ENCODE measurements around the gene SLC6A18.

DNA sequence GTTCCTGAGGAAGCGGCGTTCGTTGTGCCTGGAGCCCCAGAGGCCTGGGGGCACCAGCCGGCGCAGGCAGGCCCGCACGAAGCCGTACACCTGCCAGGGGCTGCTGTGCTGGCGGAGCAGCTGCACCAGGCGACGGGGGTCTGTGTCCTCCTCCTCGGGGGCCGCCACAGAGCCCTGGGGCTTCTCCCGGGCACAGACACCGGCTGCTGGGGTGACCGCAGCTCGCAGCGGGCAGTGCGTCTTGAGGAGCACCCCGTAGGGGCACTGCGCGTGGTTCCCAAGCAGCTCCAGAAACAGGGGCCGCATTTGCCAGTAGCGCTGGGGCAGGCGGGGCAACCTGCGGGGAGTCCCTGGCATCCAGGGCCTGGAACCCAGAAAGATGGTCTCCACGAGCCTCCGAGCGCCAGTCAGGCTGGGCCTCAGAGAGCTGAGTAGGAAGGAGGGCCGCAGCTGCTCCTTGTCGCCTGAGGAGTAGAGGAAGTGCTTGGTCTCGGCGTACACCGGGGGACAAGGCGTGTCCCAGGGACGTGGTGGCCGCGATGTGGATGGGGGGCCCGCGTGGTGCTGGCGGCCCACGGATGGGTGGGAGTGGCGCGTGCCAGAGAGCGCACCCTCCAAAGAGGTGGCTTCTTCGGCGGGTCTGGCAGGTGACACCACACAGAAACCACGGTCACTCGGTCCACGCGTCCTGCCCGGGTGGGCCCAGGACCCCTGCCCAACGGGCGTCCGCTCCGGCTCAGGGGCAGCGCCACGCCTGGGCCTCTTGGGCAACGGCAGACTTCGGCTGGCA is 68.4 kb downstream of the SLC6A18 start:
- no peak for TF ChIP-seq STAT3 (IDR thresholded peaks at IDR 0.05; ENCODE audit: low read depth, low read length)
- TF ChIP-seq HDAC6 (IDR thresholded peaks at IDR 0.05; ENCODE audit: unreplicated experiment), result no peak
- TF ChIP-seq, protein P1, sequence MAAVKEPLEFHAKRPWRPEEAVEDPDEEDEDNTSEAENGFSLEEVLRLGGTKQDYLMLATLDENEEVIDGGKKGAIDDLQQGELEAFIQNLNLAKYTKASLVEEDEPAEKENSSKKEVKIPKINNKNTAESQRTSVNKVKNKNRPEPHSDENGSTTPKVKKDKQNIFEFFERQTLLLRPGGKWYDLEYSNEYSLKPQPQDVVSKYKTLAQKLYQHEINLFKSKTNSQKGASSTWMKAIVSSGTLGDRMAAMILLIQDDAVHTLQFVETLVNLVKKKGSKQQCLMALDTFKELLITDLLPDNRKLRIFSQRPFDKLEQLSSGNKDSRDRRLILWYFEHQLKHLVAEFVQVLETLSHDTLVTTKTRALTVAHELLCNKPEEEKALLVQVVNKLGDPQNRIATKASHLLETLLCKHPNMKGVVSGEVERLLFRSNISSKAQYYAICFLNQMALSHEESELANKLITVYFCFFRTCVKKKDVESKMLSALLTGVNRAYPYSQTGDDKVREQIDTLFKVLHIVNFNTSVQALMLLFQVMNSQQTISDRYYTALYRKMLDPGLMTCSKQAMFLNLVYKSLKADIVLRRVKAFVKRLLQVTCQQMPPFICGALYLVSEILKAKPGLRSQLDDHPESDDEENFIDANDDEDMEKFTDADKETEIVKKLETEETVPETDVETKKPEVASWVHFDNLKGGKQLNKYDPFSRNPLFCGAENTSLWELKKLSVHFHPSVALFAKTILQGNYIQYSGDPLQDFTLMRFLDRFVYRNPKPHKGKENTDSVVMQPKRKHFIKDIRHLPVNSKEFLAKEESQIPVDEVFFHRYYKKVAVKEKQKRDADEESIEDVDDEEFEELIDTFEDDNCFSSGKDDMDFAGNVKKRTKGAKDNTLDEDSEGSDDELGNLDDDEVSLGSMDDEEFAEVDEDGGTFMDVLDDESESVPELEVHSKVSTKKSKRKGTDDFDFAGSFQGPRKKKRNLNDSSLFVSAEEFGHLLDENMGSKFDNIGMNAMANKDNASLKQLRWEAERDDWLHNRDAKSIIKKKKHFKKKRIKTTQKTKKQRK (IDR thresholded peaks at IDR 0.05; ENCODE audit: low read depth, low read length), result no peak
